ENCODE data around the gene PRKAG2. TPM values are rescaled to one million over a fixed set of nuclear protein-coding genes. Genes with fewer than 3 reads are reported as not detected.

Gene PRKAG2
- total and polyA plus RNA-seq, 2 of the 8 experiments (the other 6 are each of a cell fraction or from before 2014, with no cell fraction given) = 7.5 to 18.1 TPM

- 42% methylated on average over 17 of the region's 17 CpGs; no CpG with 5 or more reads in 1 of the 2 experiments for WGBS, 2 experiments (ENCODE audit: extremely low coverage in 1 of 2, insufficient coverage in 1 of 2, insufficient read length in 1 of 2, insufficient replicate concordance in 2 of 2, low coverage in 1 of 2, low lambda C conversion rate in 2 of 2, missing lambda C conversion rate in 1 of 2)
- no peaks in the 10 kb centered on the region for H3K36me3 ChIP-seq (ENCODE audit: control insufficient read depth in 2 of 4, insufficient read depth in 4 of 4, low read length in 3 of 4)
- no peak overlapping the region for H2BK15ac ChIP-seq (ENCODE audit: low read length)
- peak overlapping the region; percentile 30 for H4K91ac ChIP-seq (replicated peaks; ENCODE audit: insufficient read length, low read length)
- no peak for FAIRE-seq
- H3K79me1 ChIP-seq (ENCODE audit: low read depth, low read length) = no peaks in the 10 kb centered on the region; the same call in 1 of the 2 replicates
- no peaks in the 10 kb centered on the region for H3K79me2 ChIP-seq (ENCODE audit: control insufficient read depth in 1 of 2, insufficient read depth in 2 of 2, low read length in 2 of 2)
- H3K56ac ChIP-seq (replicated peaks; ENCODE audit: insufficient read length, low read depth, low read length) = no peak overlapping the region
- TF ChIP-seq TAF1 (IDR thresholded peaks at IDR 0.05; ENCODE audit: low read depth, low read length) (no peak), POU5F1 (IDR thresholded peaks at IDR 0.05; ENCODE audit: low read depth, low read length) (peak; percentile 73; the same call in 1 of the 2 replicates), TCF12 (IDR thresholded peaks at IDR 0.05; ENCODE audit: low read depth, low read length) (0 out of 2 replicates have a peak, but pooled peaks have one; percentile 8)
- H2AK5ac ChIP-seq (ENCODE audit: low read depth, low read length) = no peak overlapping the region
- H2BK120ac ChIP-seq (replicated peaks; ENCODE audit: low read depth, low read length) = no peak overlapping the region
- ChIA-PET CTCF (ENCODE audit: partially characterized antibody) (interaction anchor here (0.8 to 10.8 kb wide), 11 partner anchors 29 to 278 kb away, joined by 3 to 107 read pairs (median 4); no protein-coding TSS in a partner anchor), POLR2A (ENCODE audit: partially characterized antibody) (interaction anchor here (1.4 kb wide), 1 partner anchor 9 kb away, joined by 3 read pairs; no protein-coding TSS in a partner anchor)
- H3K23me2 ChIP-seq (ENCODE audit: low read depth, low read length) = peaks cover 4% of the 10 kb centered on the region; the same call in 1 of the 2 replicates
- no peak overlapping the region for H3K23ac ChIP-seq (ENCODE audit: insufficient read length)
- no peak overlapping the region; the same call in 1 of the 2 replicates for H2BK5ac ChIP-seq (ENCODE audit: low read depth, low read length)
- no peak overlapping the region; the same call in 1 of the 2 replicates for H2BK12ac ChIP-seq (ENCODE audit: low read depth, low read length)
- no peak overlapping the region for H4K8ac ChIP-seq (ENCODE audit: extremely low read depth, insufficient read depth, low read length)
- H3K4me1 ChIP-seq (replicated peaks in 1 of 4; ENCODE audit: control insufficient read depth in 3 of 4, insufficient read depth in 4 of 4, low read length in 3 of 4) = peaks cover 2 to 17% (median 11%) of the 10 kb centered on the region in 4 experiments
- no peak overlapping the region for H2BK20ac ChIP-seq (ENCODE audit: low read length)
- H3K18ac ChIP-seq (ENCODE audit: extremely low read depth, low read length) = no peak overlapping the region
- no peak overlapping the region for H4K5ac ChIP-seq (ENCODE audit: insufficient read length, low read depth, low read length)
- H3K27ac ChIP-seq (ENCODE audit: low read depth, low read length) = no peak overlapping the region
- no peak overlapping the region for H3K9ac ChIP-seq (replicated peaks in 1 of 4; ENCODE audit: extremely low read depth in 1 of 4, low read depth in 3 of 4, low read length in 3 of 4)
- no peak overlapping the region for H3K14ac ChIP-seq (ENCODE audit: insufficient read length)
- no peak overlapping the region for H3K4ac ChIP-seq (replicated peaks; ENCODE audit: insufficient read length, low read depth, low read length)
- peak overlapping the region in 1 of 4 experiments; percentile 30; a peak in 2 of 8 replicates for H3K4me3 ChIP-seq (ENCODE audit: extremely low read depth in 1 of 4, insufficient read depth in 2 of 4, low read depth in 3 of 4, low read length in 4 of 4)
- peaks cover 0 to 5% of the 10 kb centered on the region in 2 experiments for H4K20me1 ChIP-seq (replicated peaks in 1 of 2; ENCODE audit: control insufficient read depth in 1 of 2, insufficient read depth in 2 of 2, low read length in 2 of 2)
- peaks cover 0 to 25% (median 13%) of the 10 kb centered on the region in 4 experiments; a peak in 5 of 7 replicates for H3K27me3 ChIP-seq (replicated peaks in 1 of 4; ENCODE audit: control insufficient read depth in 3 of 4, extremely low read depth in 1 of 4, insufficient read depth in 3 of 4, low read length in 3 of 4)
- H3K4me2 ChIP-seq (ENCODE audit: insufficient read depth in 1 of 2, low read depth in 2 of 2, low read length in 2 of 2) = peak overlapping the region; percentile 50 to 52
- no peak overlapping the region for H2AFZ ChIP-seq (ENCODE audit: low read length)
- no peak for DNase-seq (ENCODE audit: low read depth in 1 of 2, low spot score in 2 of 2)
- peaks cover 0 to 3% of the 10 kb centered on the region in 2 experiments; a peak in 1 of 4 replicates for H3K9me3 ChIP-seq (ENCODE audit: insufficient read depth in 2 of 2, low read depth in 1 of 2, low read length in 1 of 2)
Measured at GRCh38 chr7:151628846-151629604, 247.9 kb downstream of the PRKAG2 start.

Data from H1 (cell line).